Measurements from ENCODE around the gene ANKRD53. TPM values are rescaled to one million over a fixed set of nuclear protein-coding genes. Genes with fewer than 3 reads are reported as not detected.

Gene ANKRD53
- total and polyA plus RNA-seq, 2 donors (not counting 3 experiments of a cell fraction or from before 2014, with no cell fraction given): 1.3 to 1.4 TPM

GRCh38 chr2:70941186-70941585 lies 37.2 kb upstream of the ANKRD53 start:
- intact Hi-C loops (cut with micrococcal nuclease): no loop called here
- dilution Hi-C loops (cut with MboI; ENCODE audit: extremely low pct_ligation_motif_present, low sequenced_read_pairs): no loop called here
- Histone ChIP-seq H3K27ac (ENCODE audit: insufficient read depth, low read depth, low read length) (no peak overlapping the region), H3K4me3 (replicated peaks in 1 of 3; ENCODE audit: insufficient read depth in 1 of 3, low read depth in 1 of 3, low read length in 3 of 3) (no peak overlapping the region), H2AFZ (ENCODE audit: low read depth, low read length) (no peak overlapping the region), H3K79me2 (ENCODE audit: control insufficient read depth, insufficient read depth, low read length) (no peaks in the 10 kb centered on the region), H3K9me3 (replicated peaks; ENCODE audit: control insufficient read depth, insufficient read depth, low read length) (no peaks in the 10 kb centered on the region), H3K4me1 (ENCODE audit: control insufficient read depth, extremely low read depth, insufficient read depth, low read length) (no peaks in the 10 kb centered on the region), H3K9me1 (replicated peaks; ENCODE audit: control insufficient read depth, extremely low read depth, insufficient read depth, low read length) (no peaks in the 10 kb centered on the region), H3K9ac (replicated peaks; ENCODE audit: extremely low read depth, insufficient read depth, low read length) (no peak overlapping the region), H3K27me3 (ENCODE audit: control insufficient read depth in 2 of 2, insufficient read depth in 2 of 2, low read length in 2 of 2) (peaks cover 0 to 2% of the 10 kb centered on the region in 2 experiments), H3K36me3 (ENCODE audit: control insufficient read depth in 2 of 2, extremely low read depth in 1 of 2, insufficient read depth in 2 of 2, low read length in 2 of 2) (no peaks in the 10 kb centered on the region), H3K4me2 (ENCODE audit: insufficient read depth, low read length) (no peak overlapping the region), H4K20me1 (replicated peaks; ENCODE audit: control insufficient read depth, extremely low read depth, insufficient read depth, low read length) (no peaks in the 10 kb centered on the region)
- CTCF ChIA-PET: interaction anchor here (0.7 to 1.9 kb wide), 3 partner anchors 23 to 77 kb away, joined by 3 to 8 read pairs (median 4); no protein-coding TSS in a partner anchor
- POLR2A ChIA-PET: no interaction called here
- DNase-seq (ENCODE audit: low read depth, low spot score) (no peak), FAIRE-seq (no peak)
- BruUV-seq (replicated peaks): no TSS peak
- TF ChIP-seq MAX (IDR thresholded peaks at IDR 0.05; ENCODE audit: insufficient read depth, insufficient read length) (no peak), POLR2A (IDR thresholded peaks at IDR 0.05; ENCODE audit: low read depth, low read length) (no peak), EZH2 (IDR thresholded peaks at IDR 0.05; ENCODE audit: borderline replicate concordance, low read depth, low read length, severe bottlenecking) (no peak), JUN (IDR thresholded peaks at IDR 0.05; ENCODE audit: borderline replicate concordance, insufficient read depth, insufficient read length, low read depth) (no peak), MYC (IDR thresholded peaks at IDR 0.05; ENCODE audit: low read depth, low read length) (no peak)
- TF ChIP-seq, protein P1, sequence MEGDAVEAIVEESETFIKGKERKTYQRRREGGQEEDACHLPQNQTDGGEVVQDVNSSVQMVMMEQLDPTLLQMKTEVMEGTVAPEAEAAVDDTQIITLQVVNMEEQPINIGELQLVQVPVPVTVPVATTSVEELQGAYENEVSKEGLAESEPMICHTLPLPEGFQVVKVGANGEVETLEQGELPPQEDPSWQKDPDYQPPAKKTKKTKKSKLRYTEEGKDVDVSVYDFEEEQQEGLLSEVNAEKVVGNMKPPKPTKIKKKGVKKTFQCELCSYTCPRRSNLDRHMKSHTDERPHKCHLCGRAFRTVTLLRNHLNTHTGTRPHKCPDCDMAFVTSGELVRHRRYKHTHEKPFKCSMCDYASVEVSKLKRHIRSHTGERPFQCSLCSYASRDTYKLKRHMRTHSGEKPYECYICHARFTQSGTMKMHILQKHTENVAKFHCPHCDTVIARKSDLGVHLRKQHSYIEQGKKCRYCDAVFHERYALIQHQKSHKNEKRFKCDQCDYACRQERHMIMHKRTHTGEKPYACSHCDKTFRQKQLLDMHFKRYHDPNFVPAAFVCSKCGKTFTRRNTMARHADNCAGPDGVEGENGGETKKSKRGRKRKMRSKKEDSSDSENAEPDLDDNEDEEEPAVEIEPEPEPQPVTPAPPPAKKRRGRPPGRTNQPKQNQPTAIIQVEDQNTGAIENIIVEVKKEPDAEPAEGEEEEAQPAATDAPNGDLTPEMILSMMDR (IDR thresholded peaks at IDR 0.05; ENCODE audit: extremely low read depth in 1 of 2, insufficient read depth in 1 of 2, low read depth in 1 of 2, low read length in 2 of 2): no peak

- Histone ChIP-seq H3K36me3 (ENCODE audit: control insufficient read depth in 2 of 2, extremely low read depth in 1 of 2, insufficient read depth in 2 of 2, low read length in 2 of 2) (no peaks in the 10 kb centered on the region), H3K4me1 (ENCODE audit: control insufficient read depth, extremely low read depth, insufficient read depth, low read length) (no peaks in the 10 kb centered on the region), H2AFZ (ENCODE audit: low read depth, low read length) (no peak overlapping the region), H3K4me3 (replicated peaks in 1 of 3; ENCODE audit: insufficient read depth in 1 of 3, low read depth in 1 of 3, low read length in 3 of 3) (no peak overlapping the region), H3K27me3 (ENCODE audit: control insufficient read depth in 2 of 2, insufficient read depth in 2 of 2, low read length in 2 of 2) (peaks cover 0 to 2% of the 10 kb centered on the region in 2 experiments), H3K9ac (replicated peaks; ENCODE audit: extremely low read depth, insufficient read depth, low read length) (no peak overlapping the region), H3K9me3 (replicated peaks; ENCODE audit: control insufficient read depth, insufficient read depth, low read length) (no peaks in the 10 kb centered on the region), H3K27ac (ENCODE audit: insufficient read depth, low read depth, low read length) (no peak overlapping the region), H3K79me2 (ENCODE audit: control insufficient read depth, insufficient read depth, low read length) (no peaks in the 10 kb centered on the region), H4K20me1 (replicated peaks; ENCODE audit: control insufficient read depth, extremely low read depth, insufficient read depth, low read length) (no peaks in the 10 kb centered on the region), H3K4me2 (ENCODE audit: insufficient read depth, low read length) (no peak overlapping the region), H3K9me1 (replicated peaks; ENCODE audit: control insufficient read depth, extremely low read depth, insufficient read depth, low read length) (no peaks in the 10 kb centered on the region)
- intact Hi-C loops (cut with micrococcal nuclease) (no loop called here), dilution Hi-C loops (cut with MboI; ENCODE audit: extremely low pct_ligation_motif_present, low sequenced_read_pairs) (no loop called here)
- TF ChIP-seq POLR2A (IDR thresholded peaks at IDR 0.05; ENCODE audit: low read depth, low read length) (no peak), POLR2AphosphoS5 (IDR thresholded peaks at IDR 0.05; ENCODE audit: insufficient read depth, low read depth, low read length) (no peak), FOS (IDR thresholded peaks at IDR 0.05; ENCODE audit: borderline replicate concordance, insufficient read depth, low read length) (no peak), MAX (IDR thresholded peaks at IDR 0.05; ENCODE audit: insufficient read depth, insufficient read length) (no peak), JUN (IDR thresholded peaks at IDR 0.05; ENCODE audit: borderline replicate concordance, insufficient read depth, insufficient read length, low read depth) (no peak), MYC (IDR thresholded peaks at IDR 0.05; ENCODE audit: low read depth, low read length) (no peak), EZH2 (IDR thresholded peaks at IDR 0.05; ENCODE audit: borderline replicate concordance, low read depth, low read length, severe bottlenecking) (no peak), GATA2 (IDR thresholded peaks at IDR 0.05; ENCODE audit: insufficient read depth, insufficient read length, low read depth, low read length) (no peak)
- TF ChIP-seq, protein P1 (IDR thresholded peaks at IDR 0.05; ENCODE audit: extremely low read depth in 1 of 2, insufficient read depth in 1 of 2, low read depth in 1 of 2, low read length in 2 of 2): no peak
- CTCF ChIA-PET: interaction anchor here (1.4 to 1.9 kb wide), 2 partner anchors 22 to 71 kb away, joined by 4 to 8 read pairs; no protein-coding TSS in a partner anchor
- POLR2A ChIA-PET: no interaction called here
- no TSS peak for BruUV-seq (replicated peaks)
- FAIRE-seq (no peak), DNase-seq (ENCODE audit: low read depth, low spot score) (no peak)
Observed at GRCh38 chr2:70941701-70942100, 36.7 kb upstream of the ANKRD53 start.

Measured in endothelial cell of umbilical vein (primary cell).